ENCODE data around the gene SAC3D1. TPM values are rescaled to one million over a fixed set of nuclear protein-coding genes. Genes with fewer than 3 reads are reported as not detected.
A peak's percentile ranks its signal among the peaks of the same experiment; 100 is the strongest.

The SAC3D1 gene
- total and polyA plus RNA-seq, 2 of the 8 experiments (the other 6 are each of a cell fraction or from before 2014, with no cell fraction given) = 19.4 to 25.8 TPM

GRCh38 chr11:65013130-65013887, 27.7 kb upstream of the SAC3D1 start:
- Histone ChIP-seq H4K91ac (replicated peaks; ENCODE audit: insufficient read length, low read length) (peak overlapping the region; percentile 52), H3K4me2 (ENCODE audit: insufficient read depth in 1 of 2, low read depth in 2 of 2, low read length in 2 of 2) (peak overlapping the region; percentile 2 to 92; a peak in 3 of 4 replicates), H3K4me3 (ENCODE audit: extremely low read depth in 1 of 4, insufficient read depth in 2 of 4, low read depth in 3 of 4, low read length in 4 of 4) (peak overlapping the region; percentile 66 to 92 (median 86)), H2BK20ac (ENCODE audit: low read length) (no peak overlapping the region), H2BK12ac (ENCODE audit: low read depth, low read length) (0 out of 2 replicates have a peak overlapping the region, but pooled peaks have one; percentile 71), H3K56ac (replicated peaks; ENCODE audit: insufficient read length, low read depth, low read length) (peak overlapping the region; percentile 90), H4K5ac (ENCODE audit: insufficient read length, low read depth, low read length) (peak overlapping the region; percentile 86), H3K9me3 (ENCODE audit: insufficient read depth in 2 of 2, low read depth in 1 of 2, low read length in 1 of 2) (no peaks in the 10 kb centered on the region), H2BK5ac (ENCODE audit: low read depth, low read length) (no peak overlapping the region), H4K20me1 (replicated peaks in 1 of 2; ENCODE audit: control insufficient read depth in 1 of 2, insufficient read depth in 2 of 2, low read length in 2 of 2) (peaks cover 3% of the 10 kb centered on the region in 2 experiments), H3K27ac (ENCODE audit: low read depth, low read length) (peak overlapping the region; percentile 88), H3K18ac (ENCODE audit: extremely low read depth, low read length) (peak overlapping the region; percentile 89; the same call in 1 of the 2 replicates), H3K27me3 (replicated peaks in 1 of 4; ENCODE audit: control insufficient read depth in 3 of 4, extremely low read depth in 1 of 4, insufficient read depth in 3 of 4, low read length in 3 of 4) (no peaks in the 10 kb centered on the region), H4K8ac (ENCODE audit: extremely low read depth, insufficient read depth, low read length) (peak overlapping the region; percentile 81), H2AK5ac (ENCODE audit: low read depth, low read length) (no peak overlapping the region), H2BK15ac (ENCODE audit: low read length) (peak overlapping the region; percentile 54; the same call in 1 of the 2 replicates), H2AFZ (ENCODE audit: low read length) (peak overlapping the region; percentile 1; the same call in 1 of the 2 replicates), H3K4me1 (replicated peaks in 1 of 4; ENCODE audit: control insufficient read depth in 3 of 4, insufficient read depth in 4 of 4, low read length in 3 of 4) (peaks cover 0 to 7% (median under 1%) of the 10 kb centered on the region in 4 experiments; a peak in 4 of 7 replicates), H3K23ac (ENCODE audit: insufficient read length) (no peak overlapping the region), H3K4ac (replicated peaks; ENCODE audit: insufficient read length, low read depth, low read length) (peak overlapping the region; percentile 65), H3K36me3 (ENCODE audit: control insufficient read depth in 2 of 4, insufficient read depth in 4 of 4, low read length in 3 of 4) (peaks cover 0 to 2% (median under 1%) of the 10 kb centered on the region in 4 experiments; a peak in 2 of 8 replicates), H3K9ac (replicated peaks in 1 of 4; ENCODE audit: extremely low read depth in 1 of 4, low read depth in 3 of 4, low read length in 3 of 4) (peak overlapping the region in 2 of 4 experiments; percentile 73 to 79; a peak in 4 of 7 replicates), H3K79me2 (ENCODE audit: control insufficient read depth in 1 of 2, insufficient read depth in 2 of 2, low read length in 2 of 2) (peaks cover 0 to 10% of the 10 kb centered on the region in 2 experiments; a peak in 1 of 4 replicates), H3K79me1 (ENCODE audit: low read depth, low read length) (no peaks in the 10 kb centered on the region), H3K14ac (ENCODE audit: insufficient read length) (no peak overlapping the region), H2BK120ac (replicated peaks; ENCODE audit: low read depth, low read length) (no peak overlapping the region), H3K23me2 (ENCODE audit: low read depth, low read length) (peaks cover 2% of the 10 kb centered on the region; the same call in 1 of the 2 replicates)
- ChIA-PET POLR2A (ENCODE audit: partially characterized antibody) (interaction anchor here (0.7 to 3.7 kb wide), 14 partner anchors 9 to 235 kb away, joined by 3 to 20 read pairs (median 3); partner anchors contain the start of genes BATF2, GPHA2, PPP2R5B and TM7SF2), CTCF (ENCODE audit: partially characterized antibody) (interaction anchor here (0.6 to 6.5 kb wide), 53 partner anchors 8 to 242 kb away, joined by 3 to 48 read pairs (median 4); partner anchors contain the start of genes BATF2, CDCA5, SAC3D1 and SNX15)
- WGBS, 2 experiments (ENCODE audit: extremely low coverage in 1 of 2, insufficient coverage in 1 of 2, insufficient read length in 1 of 2, insufficient replicate concordance in 2 of 2, low coverage in 1 of 2, low lambda C conversion rate in 2 of 2, missing lambda C conversion rate in 1 of 2) = 19% methylated on average over 22 of the region's 22 CpGs; no CpG with 5 or more reads in 1 of the 2 experiments
- DNase-seq (ENCODE audit: low read depth in 1 of 2, low spot score in 2 of 2) = peak; percentile 71 to 93
- no peak for FAIRE-seq
- TF ChIP-seq YY1 (IDR thresholded peaks at IDR 0.05; ENCODE audit: low read depth, low read length) = no peak
- TF ChIP-seq CHD2 (IDR thresholded peaks at IDR 0.05; ENCODE audit: low read length) = no peak
- peak; percentile 57 to 62; a peak in 1 of 4 replicates for TF ChIP-seq SIN3A (conservative IDR thresholded peaks at IDR 0.05 in 1 of 2, IDR thresholded peaks at IDR 0.05 in 1 of 2; ENCODE audit: low read depth in 1 of 2, low read length in 2 of 2)
- peak; percentile 71 to 81 for TF ChIP-seq RAD21 (IDR thresholded peaks at IDR 0.05 in 1 of 2, conservative IDR thresholded peaks at IDR 0.05 in 1 of 2; ENCODE audit: low read depth in 2 of 2, low read length in 2 of 2)
- TF ChIP-seq, protein P1, sequence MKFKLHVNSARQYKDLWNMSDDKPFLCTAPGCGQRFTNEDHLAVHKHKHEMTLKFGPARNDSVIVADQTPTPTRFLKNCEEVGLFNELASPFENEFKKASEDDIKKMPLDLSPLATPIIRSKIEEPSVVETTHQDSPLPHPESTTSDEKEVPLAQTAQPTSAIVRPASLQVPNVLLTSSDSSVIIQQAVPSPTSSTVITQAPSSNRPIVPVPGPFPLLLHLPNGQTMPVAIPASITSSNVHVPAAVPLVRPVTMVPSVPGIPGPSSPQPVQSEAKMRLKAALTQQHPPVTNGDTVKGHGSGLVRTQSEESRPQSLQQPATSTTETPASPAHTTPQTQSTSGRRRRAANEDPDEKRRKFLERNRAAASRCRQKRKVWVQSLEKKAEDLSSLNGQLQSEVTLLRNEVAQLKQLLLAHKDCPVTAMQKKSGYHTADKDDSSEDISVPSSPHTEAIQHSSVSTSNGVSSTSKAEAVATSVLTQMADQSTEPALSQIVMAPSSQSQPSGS (IDR thresholded peaks at IDR 0.05; ENCODE audit: low read length) = 0 out of 2 replicates have a peak, but pooled peaks have one; percentile 19
